SJSA1 (cell line): Measurements from ENCODE around the gene DPF3. TPM values are rescaled to one million over a fixed set of nuclear protein-coding genes. Genes with fewer than 3 reads are reported as not detected.

Source experiments
- DNase-seq, 2 experiments: peaks; one replicate each; pipeline ENCODE4 v3.0.0-alpha.2; 2015 to 2020; ENCODE audit warnings: low spot score in 2 of 2, low read depth in 1 of 2
- H3K27ac ChIP-seq: fragments of 250-450 bp; sonication (Bioruptor Pico); 2 replicates; pipeline ENCODE4 v1.5.1; 2020; ENCODE audit warnings: mild to moderate bottlenecking, moderate library complexity
- H3K27me3 ChIP-seq: fragments of 250-450 bp; sonication (Bioruptor Pico); replicated peaks from 2 replicates; pipeline ENCODE4 v1.5.1; 2020; ENCODE audit warnings: mild to moderate bottlenecking, moderate library complexity
- H3K36me3 ChIP-seq: fragments of 250-450 bp; sonication (Bioruptor Pico); 2 replicates; pipeline ENCODE4 v1.5.1; 2020; ENCODE audit warnings: mild to moderate bottlenecking
- H3K4me1 ChIP-seq: fragments of 250-450 bp; sonication (Bioruptor Pico); replicated peaks from 2 replicates; pipeline ENCODE4 v1.6.1; 2021; ENCODE audit warnings: mild to moderate bottlenecking
- H3K4me3 ChIP-seq: fragments of 250-450 bp; sonication (Bioruptor Pico); 2 replicates; pipeline ENCODE4 v1.5.1; 2020; ENCODE audit warnings: mild to moderate bottlenecking
- H3K9me3 ChIP-seq: fragments of 250-450 bp; sonication (Bioruptor Pico); replicated peaks from 2 replicates; pipeline ENCODE4 v1.5.1; 2020; ENCODE audit warnings: mild to moderate bottlenecking
- total RNA-seq: library from RNA; depleted of rRNA; stranded (reverse); fragments of >200 nt; shearing (Covaris generic); gene quantifications from 2 replicates; pipeline ENCODE4 v1.2.3, GENCODE V29; 2014

The DPF3 gene
- total RNA-seq, 1 experiment from 2014 or later, result 2.1 TPM

DNA sequence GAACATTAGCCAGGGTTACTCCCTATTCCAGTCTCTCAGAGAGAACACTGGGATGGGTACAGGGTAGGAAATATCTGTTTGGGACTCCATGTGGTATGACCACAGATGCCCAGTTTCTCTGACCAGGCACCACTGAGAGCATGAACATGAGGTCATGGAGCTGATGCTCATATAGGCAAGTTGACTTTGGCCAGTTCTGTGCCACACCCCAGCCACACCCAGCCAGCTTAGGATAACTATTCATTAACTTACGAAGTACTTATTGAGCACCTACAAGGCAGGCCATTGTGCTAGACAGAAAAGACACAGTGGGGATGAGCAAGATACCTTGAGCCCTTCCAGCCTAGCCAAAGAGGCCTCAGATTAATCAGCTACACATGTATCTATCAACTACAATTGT, 262.5 kb downstream of the DPF3 start:
- no peaks in the 10 kb centered on the region for H3K27me3 ChIP-seq
- H3K36me3 ChIP-seq, result no peaks in the 10 kb centered on the region
- H3K9me3 ChIP-seq, result no peaks in the 10 kb centered on the region
- no peak overlapping the region for H3K27ac ChIP-seq
- no peak overlapping the region for H3K4me3 ChIP-seq
- DNase-seq, result peak in 1 of 2 experiments; percentile 18
- H3K4me1 ChIP-seq, result peaks cover 3% of the 10 kb centered on the region; the same call in 1 of the 2 replicates

DNA sequence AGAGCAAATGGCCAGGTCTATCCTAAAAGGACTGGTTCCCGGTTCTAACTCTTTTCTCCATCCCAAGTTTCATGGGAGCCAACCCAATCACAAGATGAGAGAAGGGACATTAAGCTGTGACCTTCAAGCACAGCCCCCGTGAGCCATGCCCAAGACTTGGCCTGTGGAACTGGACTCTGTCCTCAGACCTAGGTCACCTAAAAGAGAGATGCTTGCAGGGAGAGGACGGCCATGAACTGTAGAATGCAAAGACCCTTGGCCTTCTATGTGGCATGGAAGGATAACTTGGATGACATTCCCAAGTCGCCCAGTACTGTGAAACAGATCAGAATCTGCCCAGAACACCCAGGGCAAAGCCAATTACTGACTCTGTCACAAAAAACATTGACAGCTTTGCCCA, 263.5 kb downstream of the DPF3 start:
- no peak for DNase-seq
- Histone ChIP-seq H3K27me3 (no peaks in the 10 kb centered on the region), H3K9me3 (no peaks in the 10 kb centered on the region), H3K27ac (no peak overlapping the region), H3K4me3 (no peak overlapping the region), H3K4me1 (0 out of 2 replicates have a peak, but pooled peaks cover 3% of the 10 kb centered on the region), H3K36me3 (no peaks in the 10 kb centered on the region)

DNA sequence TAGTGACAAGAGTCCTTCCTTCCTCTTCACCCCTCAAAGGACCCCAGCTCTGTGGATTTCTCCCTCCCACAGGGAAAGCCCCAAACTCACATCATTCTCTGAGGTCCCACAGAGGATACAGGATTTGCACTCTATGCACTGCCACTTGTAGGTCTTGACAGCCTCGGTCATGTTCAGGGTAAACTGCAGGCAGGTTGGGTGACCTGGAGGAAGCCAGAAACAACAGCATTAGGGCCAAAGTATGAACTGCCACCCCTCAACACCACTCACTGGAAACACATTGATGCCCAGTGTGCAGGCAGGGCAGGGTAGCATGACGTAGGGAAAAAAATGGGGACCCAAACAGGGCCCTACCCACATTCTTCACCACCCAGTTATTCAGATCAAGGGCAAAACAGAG, 264.4 kb downstream of the DPF3 start:
- no peaks in the 10 kb centered on the region for H3K9me3 ChIP-seq
- no peaks in the 10 kb centered on the region for H3K36me3 ChIP-seq
- H3K4me3 ChIP-seq, result no peak overlapping the region
- H3K27me3 ChIP-seq, result no peaks in the 10 kb centered on the region
- peak in 1 of 2 experiments; percentile 11 for DNase-seq
- 0 out of 2 replicates have a peak, but pooled peaks cover 3% of the 10 kb centered on the region for H3K4me1 ChIP-seq
- H3K27ac ChIP-seq, result no peak overlapping the region

DNA sequence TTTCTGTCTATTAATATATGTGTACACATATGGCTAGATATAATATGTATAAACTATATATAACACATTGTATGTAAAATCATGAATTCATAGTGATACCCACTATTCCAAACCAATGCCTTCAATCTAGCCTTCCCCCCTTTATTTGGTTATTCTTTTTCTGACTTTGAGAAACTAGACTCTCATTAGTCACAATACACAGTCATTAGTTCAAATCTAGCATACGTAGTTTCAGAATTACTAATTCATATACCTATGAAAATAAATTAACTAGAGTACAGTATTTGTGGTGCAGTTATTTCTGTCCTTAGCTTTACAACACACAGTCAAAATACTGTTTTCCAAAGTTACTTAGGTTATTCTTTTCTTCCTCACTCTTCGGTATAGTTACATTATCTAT, 268.2 kb downstream of the DPF3 start:
- no peaks in the 10 kb centered on the region for H3K4me1 ChIP-seq
- H3K4me3 ChIP-seq, result no peak overlapping the region
- no peaks in the 10 kb centered on the region for H3K9me3 ChIP-seq
- no peaks in the 10 kb centered on the region for H3K27me3 ChIP-seq
- H3K27ac ChIP-seq, result no peak overlapping the region
- DNase-seq, result no peak
- no peaks in the 10 kb centered on the region for H3K36me3 ChIP-seq

DNA sequence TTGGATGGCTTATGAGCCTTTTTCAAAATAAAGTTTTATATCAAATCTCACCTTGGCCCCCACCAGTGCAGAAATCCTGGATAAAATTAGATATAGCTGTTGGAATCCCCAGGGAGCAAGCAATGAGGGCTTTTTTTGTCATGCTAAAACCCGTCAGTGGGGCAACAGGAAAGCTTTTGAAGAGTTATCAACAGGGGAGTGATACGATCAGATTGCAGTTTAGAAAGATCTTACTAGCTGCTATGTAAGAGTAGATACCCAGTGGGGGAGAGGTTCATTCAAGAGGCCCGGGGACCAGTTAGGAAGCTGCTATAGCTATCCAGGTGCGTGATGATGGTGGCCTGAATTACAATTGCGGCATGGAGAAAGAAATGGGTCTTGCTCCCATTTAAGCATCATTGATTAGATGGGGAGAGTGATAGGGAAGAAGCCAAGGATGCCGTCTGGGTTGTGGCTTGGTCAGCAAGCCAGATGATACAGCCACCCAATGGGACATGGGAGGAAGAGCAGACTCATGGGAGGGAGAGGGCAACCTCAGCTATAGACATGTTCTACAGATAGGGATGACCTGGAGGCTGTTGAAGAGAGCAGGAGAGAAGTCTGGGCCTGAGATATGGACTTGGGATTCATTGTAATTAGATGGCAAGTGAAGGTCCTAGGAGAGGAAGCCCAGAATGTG, 272.4 kb downstream of the DPF3 start:
- H3K4me3 ChIP-seq, result no peak overlapping the region
- H3K9me3 ChIP-seq, result no peaks in the 10 kb centered on the region
- no peaks in the 10 kb centered on the region for H3K27me3 ChIP-seq
- H3K36me3 ChIP-seq, result no peaks in the 10 kb centered on the region
- no peak overlapping the region for H3K27ac ChIP-seq
- peaks cover 30% of the 10 kb centered on the region for H3K4me1 ChIP-seq
- peak in 1 of 2 experiments; percentile 11 for DNase-seq

DNA sequence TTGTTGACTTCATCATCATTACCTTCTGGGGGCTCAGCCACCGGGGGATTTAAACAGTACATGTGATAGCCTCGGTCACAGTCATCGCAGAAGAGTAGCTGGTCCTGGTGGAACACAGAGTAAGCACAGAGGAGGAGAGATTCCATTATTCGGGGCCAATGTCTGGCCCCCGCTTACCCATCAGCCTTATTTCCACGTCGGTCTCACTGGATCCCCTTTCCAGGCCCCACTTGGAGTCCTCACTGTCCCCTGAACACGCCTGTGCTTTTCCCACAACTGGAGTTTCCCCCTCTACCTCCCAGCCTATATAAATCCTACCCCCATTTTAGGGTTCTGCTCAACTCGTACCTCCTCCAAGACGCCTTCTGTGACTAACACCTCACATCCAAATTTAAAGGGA, 274.0 kb downstream of the DPF3 start:
- DNase-seq, result peak in 1 of 2 experiments; percentile 6
- Histone ChIP-seq H3K27ac (no peak overlapping the region), H3K27me3 (no peaks in the 10 kb centered on the region), H3K9me3 (no peaks in the 10 kb centered on the region), H3K4me3 (no peak overlapping the region), H3K36me3 (no peaks in the 10 kb centered on the region), H3K4me1 (peaks cover 46% of the 10 kb centered on the region)

DNA sequence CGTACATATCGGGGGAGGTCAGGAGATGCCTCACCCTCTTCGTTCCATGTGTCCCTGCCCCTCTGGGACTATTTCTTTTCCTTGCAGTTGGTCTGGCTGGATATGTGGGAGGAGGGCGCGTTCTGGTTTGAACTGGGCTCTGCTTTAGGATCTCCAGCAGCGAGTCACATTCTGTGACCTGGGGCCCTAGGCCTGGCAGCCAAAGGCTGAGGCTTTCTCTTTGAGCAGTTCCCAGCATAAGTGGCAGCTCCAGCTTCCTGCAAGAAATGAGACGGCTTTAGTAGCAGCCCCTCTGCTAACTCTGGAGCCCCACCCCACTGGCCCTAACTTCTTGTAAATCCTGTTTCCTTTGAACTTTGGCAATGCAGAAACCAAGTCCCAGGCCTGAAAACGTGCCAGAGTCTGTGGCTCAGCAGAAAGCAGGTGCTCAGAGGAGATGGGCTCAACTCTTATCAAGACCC, 274.8 kb downstream of the DPF3 start:
- Histone ChIP-seq H3K9me3 (no peaks in the 10 kb centered on the region), H3K36me3 (no peaks in the 10 kb centered on the region), H3K27me3 (no peaks in the 10 kb centered on the region), H3K4me3 (no peak overlapping the region), H3K27ac (peak overlapping the region; percentile 83), H3K4me1 (peaks cover 50% of the 10 kb centered on the region)
- peak in 1 of 2 experiments; percentile 31 for DNase-seq

DNA sequence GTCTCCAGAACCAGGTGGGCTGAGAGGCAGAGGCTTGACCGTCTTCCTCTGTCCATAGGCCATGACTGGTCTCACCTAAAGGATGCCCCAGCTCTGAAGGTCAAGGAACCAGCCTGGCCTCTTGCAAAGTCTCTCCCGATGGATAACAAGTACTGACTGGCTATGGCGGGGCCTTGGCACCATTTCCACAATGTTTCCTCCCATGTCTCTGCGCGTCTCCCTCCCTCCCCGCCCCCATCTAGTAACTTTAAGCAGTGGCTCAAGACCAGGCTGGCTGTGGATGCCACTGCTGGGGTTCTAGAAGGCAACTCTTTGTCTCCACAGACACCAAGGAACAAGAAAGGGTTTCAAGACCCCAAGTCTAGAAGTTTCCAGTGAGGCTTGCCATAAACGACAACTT, 275.5 kb downstream of the DPF3 start:
- peak in 1 of 2 experiments; percentile 26 for DNase-seq
- Histone ChIP-seq H3K36me3 (no peaks in the 10 kb centered on the region), H3K4me3 (no peak overlapping the region), H3K27ac (peak overlapping the region; percentile 83), H3K4me1 (peaks cover 55% of the 10 kb centered on the region), H3K9me3 (no peaks in the 10 kb centered on the region), H3K27me3 (no peaks in the 10 kb centered on the region)

DNA sequence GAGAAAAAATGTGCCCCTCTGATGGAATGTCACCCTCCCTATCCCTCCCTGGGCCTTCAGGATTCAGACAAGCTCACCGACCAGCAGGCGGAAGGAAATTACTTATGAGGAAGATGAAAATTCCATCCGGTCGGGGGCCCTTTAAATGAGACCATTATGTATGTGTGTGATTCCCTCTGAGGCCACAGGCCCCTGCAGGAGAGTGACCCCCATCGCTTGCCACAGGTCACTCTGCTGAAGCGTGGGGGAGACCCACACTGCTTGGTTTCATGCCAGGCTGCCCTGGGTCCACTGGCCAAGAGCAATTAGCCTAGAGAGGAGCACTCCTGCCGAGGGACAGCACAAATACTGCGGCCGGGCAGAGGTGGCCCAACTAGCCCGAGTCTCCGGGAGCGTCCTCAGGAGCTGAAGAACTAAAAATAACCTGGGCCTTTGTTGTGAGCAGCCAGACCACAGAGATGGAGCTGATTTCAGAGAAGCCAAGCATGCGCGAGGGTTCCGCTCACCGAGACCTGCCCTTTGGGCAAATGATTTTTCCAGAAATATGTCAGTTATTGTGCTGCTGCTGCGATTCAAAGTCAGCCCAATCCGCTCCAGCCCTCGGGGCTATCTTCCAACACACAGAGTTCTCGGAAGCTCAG, 276.4 kb downstream of the DPF3 start:
- H3K9me3 ChIP-seq, result no peaks in the 10 kb centered on the region
- H3K4me3 ChIP-seq, result no peak overlapping the region
- H3K4me1 ChIP-seq, result peaks cover 60% of the 10 kb centered on the region
- no peaks in the 10 kb centered on the region for H3K36me3 ChIP-seq
- DNase-seq, result peak; percentile 79 to 83
- H3K27ac ChIP-seq, result peak overlapping the region; percentile 83
- H3K27me3 ChIP-seq, result no peaks in the 10 kb centered on the region

DNA sequence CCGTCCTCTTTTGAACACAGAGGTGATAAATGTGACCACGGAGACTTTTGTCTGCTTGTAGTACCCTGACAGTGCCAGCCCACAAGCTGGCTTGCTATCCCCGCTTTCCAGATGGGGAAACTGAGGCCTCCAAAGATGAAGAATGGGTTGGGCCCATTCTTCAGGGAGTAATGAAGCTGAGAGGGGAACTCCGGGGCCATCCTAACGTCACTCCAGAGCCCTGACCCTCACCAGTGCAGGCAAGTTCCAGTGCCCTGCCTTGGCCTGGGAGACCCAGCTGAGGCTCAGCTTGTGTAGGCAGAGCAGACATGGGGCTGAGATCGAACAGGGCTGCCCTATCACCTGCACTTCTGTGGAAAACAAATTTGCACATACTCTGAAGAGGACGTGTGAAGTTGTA, 277.1 kb downstream of the DPF3 start:
- peaks cover 60% of the 10 kb centered on the region for H3K4me1 ChIP-seq
- no peak overlapping the region for H3K4me3 ChIP-seq
- no peaks in the 10 kb centered on the region for H3K9me3 ChIP-seq
- DNase-seq, result no peak
- H3K27ac ChIP-seq, result peak overlapping the region; percentile 83
- no peaks in the 10 kb centered on the region for H3K27me3 ChIP-seq
- H3K36me3 ChIP-seq, result no peaks in the 10 kb centered on the region

DNA sequence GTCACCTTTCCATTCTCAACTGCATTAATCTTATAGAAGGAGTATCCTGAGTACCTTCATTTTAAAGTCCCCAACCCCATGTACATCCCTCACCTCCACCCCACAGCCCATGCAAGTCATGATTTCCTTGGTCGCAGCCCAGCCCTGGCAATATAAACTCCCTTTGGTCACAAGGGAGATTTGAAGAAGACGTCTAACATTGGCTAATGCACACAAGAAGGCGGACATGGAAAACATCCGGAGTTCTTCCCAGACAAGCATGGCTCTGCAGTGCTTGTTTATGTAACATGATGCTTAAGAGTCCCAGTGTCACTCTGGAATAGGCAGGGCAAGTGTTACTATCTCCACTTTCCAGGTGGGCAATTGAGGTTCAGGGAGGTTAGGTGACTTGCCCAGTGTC, 277.6 kb downstream of the DPF3 start:
- H3K9me3 ChIP-seq, result no peaks in the 10 kb centered on the region
- H3K4me1 ChIP-seq, result peaks cover 60% of the 10 kb centered on the region
- H3K27me3 ChIP-seq, result no peaks in the 10 kb centered on the region
- no peak for DNase-seq
- H3K4me3 ChIP-seq, result no peak overlapping the region
- peak overlapping the region; percentile 83 for H3K27ac ChIP-seq
- no peaks in the 10 kb centered on the region for H3K36me3 ChIP-seq

DNA sequence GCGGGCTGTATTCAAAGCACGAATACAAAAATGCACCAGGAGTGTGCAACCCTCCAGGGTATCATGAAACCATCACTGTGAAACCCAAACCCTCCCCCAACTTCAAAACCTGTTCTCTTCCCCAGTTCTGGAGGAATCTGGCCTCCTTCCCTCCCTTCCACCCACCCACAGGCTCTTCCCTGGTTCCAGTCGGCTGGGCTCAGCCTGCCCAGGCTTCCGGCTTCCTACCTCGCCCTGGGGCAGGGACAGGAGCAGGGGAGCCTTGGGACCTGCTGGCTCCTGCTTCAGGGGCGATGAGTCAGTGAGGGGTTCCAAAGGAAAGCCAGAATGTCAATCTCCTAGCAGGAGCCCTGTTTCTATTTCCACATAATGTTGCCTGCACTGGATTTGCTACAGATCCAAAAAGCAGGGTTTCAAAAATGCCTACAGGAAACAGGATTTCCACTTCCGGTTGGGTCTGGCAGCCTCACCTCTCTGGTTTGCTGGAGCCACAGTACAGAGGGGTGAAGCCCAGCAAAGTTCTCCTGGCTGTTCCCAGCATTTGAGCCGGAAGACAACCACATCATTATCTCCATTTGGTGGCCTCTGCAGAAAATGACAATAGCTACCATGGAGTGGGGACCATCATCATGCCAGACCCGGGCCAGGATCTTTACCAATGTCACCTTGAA, 278.3 kb downstream of the DPF3 start:
- no peaks in the 10 kb centered on the region for H3K36me3 ChIP-seq
- H3K27me3 ChIP-seq, result no peaks in the 10 kb centered on the region
- peak; percentile 38 to 62 for DNase-seq
- no peak overlapping the region for H3K4me3 ChIP-seq
- peaks cover 62% of the 10 kb centered on the region for H3K4me1 ChIP-seq
- peak overlapping the region; percentile 83 for H3K27ac ChIP-seq
- H3K9me3 ChIP-seq, result no peaks in the 10 kb centered on the region

DNA sequence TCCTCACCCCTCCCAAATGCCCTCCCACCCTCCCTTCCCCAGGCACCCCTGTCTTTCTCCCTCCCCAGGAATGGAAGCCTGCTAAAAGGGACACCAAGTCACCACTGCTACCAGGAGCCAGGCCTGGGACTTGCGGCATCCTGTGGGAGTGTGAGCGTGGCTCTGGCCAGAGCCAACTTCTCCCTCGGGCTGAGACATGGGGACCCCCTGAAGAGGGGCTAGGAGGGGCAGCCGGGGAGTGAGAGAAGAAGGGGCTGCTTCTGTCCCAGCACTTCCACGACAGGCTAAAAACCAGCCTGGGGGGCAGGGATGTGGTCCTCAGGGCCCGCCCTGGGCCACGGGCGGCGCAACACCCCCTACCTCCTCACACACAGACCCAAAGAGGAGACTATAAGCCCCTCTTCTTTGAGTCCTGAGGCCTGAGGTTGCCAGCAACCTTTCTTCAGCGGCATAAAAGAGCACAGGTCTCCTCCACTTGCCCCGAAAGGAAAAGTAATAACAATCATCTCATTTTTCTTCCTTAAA, 278.9 kb downstream of the DPF3 start:
- H3K4me3 ChIP-seq, result no peak overlapping the region
- peak overlapping the region; percentile 83 for H3K27ac ChIP-seq
- no peaks in the 10 kb centered on the region for H3K9me3 ChIP-seq
- no peaks in the 10 kb centered on the region for H3K27me3 ChIP-seq
- H3K4me1 ChIP-seq, result peaks cover 68% of the 10 kb centered on the region
- peak in 1 of 2 experiments; percentile 22 for DNase-seq
- H3K36me3 ChIP-seq, result no peaks in the 10 kb centered on the region

DNA sequence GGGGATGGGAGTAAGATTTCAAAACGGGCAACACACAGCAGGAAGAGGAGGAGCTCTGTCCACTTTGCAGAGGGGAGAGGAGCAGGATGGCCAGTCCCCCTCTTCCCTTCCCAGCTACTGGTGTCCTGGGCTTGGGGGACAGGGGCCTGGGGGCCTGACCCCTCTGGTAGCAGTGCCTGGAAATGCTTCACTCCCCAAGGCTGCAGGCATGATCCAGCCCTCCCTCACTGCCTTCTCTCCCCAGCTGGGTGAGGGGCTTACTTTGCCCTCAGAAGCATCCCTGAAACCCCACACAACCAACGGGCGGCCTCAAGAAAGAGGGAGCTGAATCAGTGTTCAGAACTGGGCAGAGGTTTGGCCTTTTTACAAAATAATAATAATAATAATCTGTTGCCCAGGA, 279.5 kb downstream of the DPF3 start:
- Histone ChIP-seq H3K9me3 (no peaks in the 10 kb centered on the region), H3K4me3 (no peak overlapping the region), H3K27ac (no peak overlapping the region), H3K27me3 (no peaks in the 10 kb centered on the region), H3K4me1 (peaks cover 73% of the 10 kb centered on the region), H3K36me3 (no peaks in the 10 kb centered on the region)
- DNase-seq, result peak in 1 of 2 experiments; percentile 11
